MM.1S (cell line): ENCODE results near the gene CTCF.

Experiments
- DNase-seq: peaks from one replicate; pipeline ENCODE4 v3.0.0-alpha.2; 2015
- H2AFZ ChIP-seq: fragments of 300-600 bp; sonication (generic); 2 replicates; pipeline ENCODE4 v1.6.0; 2016; ENCODE audit warnings: antibody characterized with exemption, low read length
- H3F3A ChIP-seq: fragments of 300-600 bp; sonication (generic); 2 replicates; pipeline ENCODE4 v1.6.1; 2016; ENCODE audit warnings: mild to moderate bottlenecking, antibody characterized with exemption, low read length, moderate library complexity, mixed read lengths; ENCODE audit not compliant: insufficient read depth
- H3K27ac ChIP-seq: fragments of 300-600 bp; sonication (generic); 2 replicates; pipeline ENCODE4 v1.5.1; 2016; ENCODE audit warnings: mild to moderate bottlenecking, low read length
- H3K27me3 ChIP-seq: fragments of 300-600 bp; sonication (generic); replicated peaks from 2 replicates; pipeline ENCODE4 v1.6.0; 2016; ENCODE audit warnings: low read length; ENCODE audit not compliant: insufficient read depth
- H3K36me3 ChIP-seq: fragments of 300-600 bp; sonication (generic); replicated peaks from 2 replicates; pipeline ENCODE4 v1.6.1; 2016; ENCODE audit warnings: mild to moderate bottlenecking, low read length, mixed read lengths; ENCODE audit not compliant: insufficient read depth
- H3K4me1 ChIP-seq: fragments of 300-600 bp; sonication (generic); 2 replicates; pipeline ENCODE4 v1.6.1; 2016; ENCODE audit warnings: low read length, mixed read lengths
- H3K4me2 ChIP-seq: fragments of 300-600 bp; sonication (generic); 2 replicates; pipeline ENCODE4 v1.6.0; 2016; ENCODE audit warnings: low read depth, low read length
- H3K4me3 ChIP-seq: fragments of 300-600 bp; sonication (generic); 2 replicates; pipeline ENCODE4 v1.5.1; 2016; ENCODE audit warnings: low read length, mixed read lengths
- H3K79me2 ChIP-seq: fragments of 300-600 bp; sonication (generic); 2 replicates; pipeline ENCODE4 v1.6.1; 2016; ENCODE audit warnings: mixed run types, low read length, mixed read lengths
- H3K9ac ChIP-seq: fragments of 300-600 bp; sonication (generic); 2 replicates; pipeline ENCODE4 v1.6.1; 2016; ENCODE audit warnings: low read length, mixed read lengths
- H3K9me2 ChIP-seq: fragments of 300-600 bp; sonication (generic); replicated peaks from 2 replicates; pipeline ENCODE4 v1.6.1; 2016; ENCODE audit warnings: mild to moderate bottlenecking, low read length, mixed read lengths; ENCODE audit not compliant: insufficient read depth
- H3K9me3 ChIP-seq: fragments of 300-600 bp; sonication (generic); replicated peaks from 2 replicates; pipeline ENCODE4 v1.6.1; 2016; ENCODE audit warnings: mild to moderate bottlenecking, low read length, mixed read lengths; ENCODE audit not compliant: insufficient read depth
- H4K20me1 ChIP-seq: fragments of 300-600 bp; sonication (generic); 2 replicates; pipeline ENCODE4 v1.6.1; 2016; ENCODE audit warnings: mild to moderate bottlenecking, low read length, moderate library complexity, mixed read lengths; ENCODE audit not compliant: insufficient read depth
- CTCF ChIP-seq: fragments of 300-600 bp; sonication (generic); IDR thresholded peaks from 2 replicates; pipeline ENCODE4 v1.5.1; 2016; ENCODE audit warnings: antibody characterized with exemption, low read length, mixed read lengths
- EZH2 ChIP-seq: fragments of 300-600 bp; sonication (generic); optimal IDR thresholded peaks from 2 replicates; pipeline ENCODE3; 2017; ENCODE audit warnings: low read depth, mild to moderate bottlenecking, antibody characterized with exemption, low read length, mixed read lengths
- EZH2phosphoT487 ChIP-seq: fragments of 300-600 bp; sonication (generic); IDR thresholded peaks from 2 replicates; pipeline ENCODE4 v1.6.1; 2018; ENCODE audit warnings: antibody characterized with exemption, low read length

The CTCF gene

GRCh38 chr16:67664871-67665270, 102.5 kb downstream of the CTCF start:
- H3K79me2 ChIP-seq = peaks cover 30% of the 10 kb centered on the region
- TF ChIP-seq EZH2phosphoT487 (no peak), CTCF (no peak), EZH2 (no peak)
- no peaks in the 10 kb centered on the region for H3K9me3 ChIP-seq
- no peak overlapping the region for H2AFZ ChIP-seq
- no peak overlapping the region for H3K27ac ChIP-seq
- H4K20me1 ChIP-seq = no peaks in the 10 kb centered on the region
- peaks cover 23% of the 10 kb centered on the region for H3F3A ChIP-seq
- H3K36me3 ChIP-seq = no peaks in the 10 kb centered on the region
- no peak overlapping the region for H3K9ac ChIP-seq
- H3K9me2 ChIP-seq = no peaks in the 10 kb centered on the region
- DNase-seq = no peak
- H3K4me3 ChIP-seq = no peak overlapping the region
- H3K27me3 ChIP-seq = no peaks in the 10 kb centered on the region
- no peak overlapping the region for H3K4me2 ChIP-seq
- H3K4me1 ChIP-seq = peaks cover 27% of the 10 kb centered on the region

GRCh38 chr16:67665598-67665997, 103.3 kb downstream of the CTCF start:
- no peak overlapping the region for H3K27ac ChIP-seq
- H3K9me3 ChIP-seq = no peaks in the 10 kb centered on the region
- peak overlapping the region; percentile 82; the same call in 1 of the 2 replicates for H3K9ac ChIP-seq
- peaks cover 29% of the 10 kb centered on the region for H3K79me2 ChIP-seq
- TF ChIP-seq EZH2 (no peak), EZH2phosphoT487 (no peak), CTCF (no peak)
- peaks cover 19% of the 10 kb centered on the region for H3F3A ChIP-seq
- no peak for DNase-seq
- no peaks in the 10 kb centered on the region for H3K9me2 ChIP-seq
- peaks cover 27% of the 10 kb centered on the region for H3K4me1 ChIP-seq
- H3K4me3 ChIP-seq = peak overlapping the region; percentile 89
- H3K4me2 ChIP-seq = peak overlapping the region; percentile 98
- no peaks in the 10 kb centered on the region for H3K36me3 ChIP-seq
- H2AFZ ChIP-seq = peak overlapping the region; percentile 99
- no peaks in the 10 kb centered on the region for H3K27me3 ChIP-seq
- H4K20me1 ChIP-seq = no peaks in the 10 kb centered on the region

- Histone ChIP-seq H3K36me3 (no peaks in the 10 kb centered on the region), H3K9ac (peak overlapping the region; percentile 82), H3K9me2 (no peaks in the 10 kb centered on the region), H3K9me3 (no peaks in the 10 kb centered on the region), H3K4me3 (peak overlapping the region; percentile 89), H3K4me1 (peaks cover 27% of the 10 kb centered on the region), H4K20me1 (no peaks in the 10 kb centered on the region), H3K4me2 (peak overlapping the region; percentile 98), H3K79me2 (peaks cover 27% of the 10 kb centered on the region), H3K27me3 (no peaks in the 10 kb centered on the region), H3F3A (peaks cover 17% of the 10 kb centered on the region), H2AFZ (peak overlapping the region; percentile 99), H3K27ac (peak overlapping the region; percentile 52; the same call in 1 of the 2 replicates)
- TF ChIP-seq CTCF (no peak), EZH2phosphoT487 (no peak), EZH2 (no peak)
- DNase-seq = no peak
Observed at GRCh38 chr16:67666032-67666551, 103.8 kb downstream of the CTCF start.
